NOMO-1 treated with DMSO at 0.1 percent for 48 hours (cell line): Measurements from ENCODE around the gene TMTC1.

Experiments
- DNase-seq: peaks from one replicate; lab custom pipeline; 2025; ENCODE audit not compliant: unreplicated experiment; lab: John Stamatoyannopoulos, UW

The TMTC1 gene

DNA sequence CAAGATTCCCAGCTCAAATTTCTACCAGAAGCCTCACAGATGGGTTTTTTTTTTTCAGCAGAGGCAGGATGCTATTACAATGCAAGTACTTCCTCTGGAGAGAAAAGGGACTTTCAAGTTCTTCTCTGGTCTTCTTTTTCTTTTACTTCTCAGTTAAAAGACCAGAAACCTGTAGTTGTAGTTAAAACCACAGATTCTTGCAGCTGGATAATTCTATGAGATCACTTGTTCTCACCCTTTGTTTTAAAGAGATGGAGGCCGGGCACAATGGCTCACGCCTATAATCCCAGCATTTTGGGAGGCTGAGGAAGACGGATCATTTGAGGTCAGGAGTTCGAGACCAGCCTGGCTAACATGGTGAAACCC is 238.7 kb downstream of the TMTC1 start:
- no peak for DNase-seq

DNA sequence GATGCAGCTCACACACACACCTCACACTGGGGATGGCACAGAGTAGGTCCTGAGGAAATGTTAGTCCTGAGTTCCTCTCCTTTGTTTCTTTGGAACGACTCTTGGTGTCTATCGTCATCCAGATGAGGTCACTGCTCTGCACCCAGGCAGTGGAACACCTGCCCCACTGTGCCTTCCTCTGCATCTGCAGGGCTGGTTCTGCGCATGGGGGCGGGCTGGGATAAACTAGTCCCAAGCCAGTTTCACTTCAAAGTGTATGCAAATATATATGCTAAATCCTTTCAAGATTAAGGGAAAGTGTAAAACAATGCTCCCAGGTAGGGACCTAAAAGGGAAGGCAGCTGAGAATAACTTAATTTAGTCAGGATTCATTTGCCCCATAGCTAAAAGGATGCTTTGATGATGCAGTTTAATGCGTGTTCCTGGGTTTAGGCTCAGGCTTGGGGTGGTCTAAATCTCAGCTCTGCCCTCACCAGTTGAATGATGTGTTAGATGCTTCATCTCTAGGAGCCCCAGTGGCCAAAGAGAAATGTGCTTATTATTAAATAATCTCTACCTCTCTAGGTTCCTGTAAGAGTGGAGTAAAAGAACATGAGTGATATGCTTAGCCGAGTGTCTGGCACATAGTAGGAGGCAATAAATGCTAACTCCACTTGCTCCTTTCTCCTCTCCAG is 239.2 kb downstream of the TMTC1 start:
- no peak for DNase-seq

DNA sequence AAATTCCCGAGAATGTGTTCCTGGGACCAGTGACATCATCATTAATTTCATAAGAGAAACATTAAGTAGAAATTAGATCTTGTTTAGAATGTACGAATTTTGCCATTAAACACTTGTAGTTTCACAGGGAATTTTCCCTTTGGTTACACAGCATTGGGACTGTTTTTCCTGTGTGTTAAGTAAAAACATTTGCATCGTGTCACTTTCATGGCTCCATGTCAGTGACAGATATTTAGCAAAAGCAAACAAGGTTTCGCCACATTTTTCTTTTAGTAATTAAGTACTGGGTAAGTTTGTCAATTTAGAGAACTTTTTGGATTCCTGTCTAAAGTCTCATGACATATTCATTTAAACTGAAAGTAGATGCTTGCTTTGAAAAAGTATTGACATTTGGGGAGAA is 240.7 kb downstream of the TMTC1 start:
- DNase-seq, result no peak

DNA sequence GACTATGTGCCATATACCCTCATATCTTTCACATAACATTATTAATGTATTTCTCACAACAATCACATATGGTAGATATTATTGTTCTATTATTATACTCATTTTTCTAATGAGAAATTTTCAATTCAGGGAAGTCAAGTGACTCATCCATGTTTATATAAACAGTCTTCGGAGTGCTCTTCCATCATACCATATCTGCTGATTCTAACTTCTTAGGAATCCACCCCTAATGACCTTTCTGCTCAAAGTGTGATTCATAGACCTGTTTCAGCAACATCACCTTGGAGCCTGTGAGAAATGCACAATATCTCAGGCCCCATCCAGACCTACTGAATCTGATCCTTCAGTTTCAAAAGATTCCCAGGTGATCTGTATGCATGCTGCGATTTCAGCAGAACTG is 246.4 kb downstream of the TMTC1 start:
- no peak for DNase-seq

DNA sequence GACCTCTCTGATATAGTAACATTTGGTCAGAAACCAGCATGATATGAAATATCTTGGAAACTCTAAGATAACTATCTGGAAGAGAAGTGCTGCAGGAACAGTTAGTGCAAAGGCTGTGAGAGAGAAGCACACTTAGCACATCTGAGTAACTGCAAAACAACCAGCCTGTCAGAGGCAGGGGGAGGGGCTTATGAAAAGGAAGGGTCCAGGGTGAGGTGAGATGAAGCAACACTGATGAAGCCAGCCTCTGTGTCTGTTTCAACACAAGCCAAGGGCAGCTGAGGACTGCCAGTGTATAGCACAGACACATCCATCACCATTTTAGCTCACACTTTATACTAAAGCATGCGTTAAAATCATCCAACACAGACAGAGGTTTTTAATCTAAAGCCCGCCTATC is 248.8 kb downstream of the TMTC1 start:
- DNase-seq, result peak; percentile 82

DNA sequence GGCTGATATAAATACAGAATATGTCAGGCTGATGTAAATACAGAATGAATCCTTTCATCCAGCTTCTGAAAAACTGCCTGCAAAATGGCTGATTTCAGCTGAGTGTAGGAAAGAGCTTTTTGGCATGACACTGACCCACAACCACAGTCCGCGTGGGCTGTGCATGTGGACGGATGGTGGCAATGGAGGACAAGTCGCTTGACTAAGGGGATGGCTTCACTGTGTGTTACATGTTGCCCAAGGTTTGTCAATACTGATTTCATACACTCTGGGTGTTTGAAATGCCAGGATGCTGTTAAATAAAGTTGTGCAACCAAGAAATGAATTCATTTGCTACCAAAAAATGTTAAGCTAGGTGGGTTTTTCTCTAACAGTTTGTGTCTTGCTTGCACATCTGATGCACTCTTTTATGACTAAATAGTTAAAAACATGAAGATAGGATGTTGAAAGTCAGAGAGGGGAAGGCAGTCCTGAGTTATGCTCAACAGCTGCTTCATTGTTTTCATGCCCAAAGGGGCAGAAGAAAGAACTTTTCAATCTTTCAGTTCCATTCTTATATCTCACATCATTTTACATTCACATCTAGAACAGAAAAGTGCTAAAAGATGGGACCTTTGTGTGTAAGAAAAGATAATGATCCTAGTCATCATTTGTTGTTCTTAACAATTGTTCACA is 249.8 kb downstream of the TMTC1 start:
- DNase-seq, result no peak

DNA sequence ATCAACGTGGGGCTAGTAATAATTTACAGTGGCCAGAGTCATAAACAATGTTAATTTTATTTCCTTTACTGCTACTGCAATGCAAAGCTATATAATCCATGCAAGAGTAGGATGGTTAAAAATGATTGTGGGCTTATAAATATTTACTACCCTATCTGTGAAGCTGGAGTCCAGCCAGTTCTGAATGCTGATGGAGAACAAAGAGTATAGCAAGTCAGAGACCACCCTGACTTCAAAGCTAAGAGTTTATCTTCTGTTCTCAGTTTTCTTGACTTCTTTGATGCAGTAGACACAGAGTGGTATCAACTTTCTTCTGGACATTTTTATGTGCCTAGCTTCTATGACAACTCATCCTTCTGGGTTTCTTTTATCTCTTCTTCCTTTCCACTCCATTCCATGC is 252.3 kb downstream of the TMTC1 start:
- no peak for DNase-seq

DNA sequence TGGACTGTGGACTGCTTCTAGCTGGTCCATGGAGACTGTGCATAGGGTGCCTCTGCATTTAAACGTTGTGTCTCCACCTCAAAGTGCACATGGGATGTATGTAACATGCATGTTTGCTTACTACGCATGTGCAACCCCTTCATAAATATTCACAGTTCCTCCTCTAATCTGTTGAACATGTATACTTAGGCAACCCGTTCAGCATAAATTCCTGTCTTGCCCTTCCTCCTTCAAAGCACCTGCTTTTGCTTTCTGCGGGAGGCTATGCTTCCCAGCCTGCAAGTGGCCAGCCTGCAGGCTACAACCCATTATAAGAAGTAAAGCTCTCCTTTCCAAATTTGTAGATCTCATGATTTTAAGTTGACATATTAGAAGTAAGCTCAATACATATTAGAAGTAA is 253.3 kb downstream of the TMTC1 start:
- DNase-seq, result peak; percentile 78

DNA sequence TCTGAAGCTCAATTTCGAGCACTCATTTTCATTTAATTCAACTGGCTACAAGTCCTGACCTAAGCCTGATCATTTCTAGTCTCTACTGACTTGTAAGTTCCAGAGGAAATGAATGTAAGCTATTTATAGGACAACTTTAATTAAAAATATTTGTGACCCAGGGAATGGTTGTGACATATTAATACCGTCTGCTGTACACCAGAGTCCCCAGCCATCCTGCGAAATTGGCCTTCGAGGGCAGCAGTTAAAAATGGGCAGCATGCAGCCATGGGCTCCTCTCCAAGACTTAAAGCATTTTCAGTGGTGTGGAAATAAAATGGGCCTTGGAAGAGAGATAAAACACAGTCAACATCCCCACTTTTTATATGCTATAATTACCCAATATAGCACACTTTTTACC is 255.6 kb downstream of the TMTC1 start:
- DNase-seq, result no peak

DNA sequence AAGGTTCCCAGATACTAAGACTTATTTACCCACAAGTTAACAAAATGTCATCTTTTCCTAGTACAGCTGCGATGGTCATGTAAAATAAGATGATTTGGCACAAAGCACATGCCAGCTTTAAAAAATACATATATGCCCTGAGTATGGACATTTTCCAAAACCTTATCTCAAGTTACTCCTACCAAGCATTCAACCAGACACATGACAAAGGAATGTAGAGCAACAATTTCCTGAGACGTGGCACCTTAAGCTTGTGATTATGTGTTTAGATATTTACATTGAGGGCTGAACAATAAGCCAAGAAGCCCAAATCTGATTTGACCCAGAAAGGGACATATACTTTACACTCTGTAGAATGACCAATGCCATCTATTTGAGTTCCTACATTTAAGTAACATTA is 261.8 kb downstream of the TMTC1 start:
- no peak for DNase-seq

DNA sequence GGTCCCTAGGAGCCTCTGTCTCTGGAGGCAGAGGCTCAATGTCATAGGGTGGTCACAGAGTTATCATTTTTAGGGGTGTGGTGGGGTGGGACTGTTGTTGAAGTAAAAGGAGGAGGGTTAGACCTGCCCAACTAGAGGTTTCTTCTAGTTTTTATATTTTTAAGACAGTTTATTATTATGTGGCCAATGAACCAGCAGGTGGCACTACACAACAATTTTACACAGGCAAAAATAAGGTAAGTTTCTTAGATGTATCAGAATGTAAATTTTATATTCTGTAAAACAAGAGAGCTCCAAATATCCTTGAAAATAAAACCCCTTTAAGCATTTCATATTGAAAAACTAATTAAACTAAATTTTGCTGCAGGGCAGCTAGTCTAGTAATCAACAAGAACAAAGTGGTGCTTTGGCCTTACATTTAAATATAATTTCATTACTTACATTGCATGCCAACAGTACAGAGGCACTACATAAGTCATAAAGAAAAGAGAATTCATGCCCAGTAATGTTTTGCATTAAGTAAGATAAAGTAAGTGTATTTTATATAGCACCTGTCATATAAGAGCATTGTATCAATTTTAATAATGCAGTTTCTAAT is 264.1 kb downstream of the TMTC1 start:
- DNase-seq, result peak; percentile 18

DNA sequence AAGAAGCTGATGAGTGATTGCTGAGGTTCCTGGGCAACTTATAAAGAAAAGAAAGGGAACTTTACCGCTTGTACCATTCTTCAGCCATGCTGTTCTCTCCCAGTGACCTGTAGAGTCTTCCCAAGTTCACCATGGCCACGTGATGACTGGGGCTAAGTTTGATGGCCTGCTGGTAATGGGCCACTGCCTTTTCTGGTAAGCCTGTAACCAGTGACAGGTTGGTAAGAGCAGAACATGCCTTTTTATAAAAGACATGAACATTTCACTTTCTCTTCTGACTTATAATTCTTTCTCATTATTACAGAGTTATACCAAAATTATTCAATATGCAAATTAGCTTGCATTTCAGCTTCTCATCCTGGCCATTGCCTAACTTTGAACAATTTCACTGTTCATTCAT is 265.3 kb downstream of the TMTC1 start:
- no peak for DNase-seq

DNA sequence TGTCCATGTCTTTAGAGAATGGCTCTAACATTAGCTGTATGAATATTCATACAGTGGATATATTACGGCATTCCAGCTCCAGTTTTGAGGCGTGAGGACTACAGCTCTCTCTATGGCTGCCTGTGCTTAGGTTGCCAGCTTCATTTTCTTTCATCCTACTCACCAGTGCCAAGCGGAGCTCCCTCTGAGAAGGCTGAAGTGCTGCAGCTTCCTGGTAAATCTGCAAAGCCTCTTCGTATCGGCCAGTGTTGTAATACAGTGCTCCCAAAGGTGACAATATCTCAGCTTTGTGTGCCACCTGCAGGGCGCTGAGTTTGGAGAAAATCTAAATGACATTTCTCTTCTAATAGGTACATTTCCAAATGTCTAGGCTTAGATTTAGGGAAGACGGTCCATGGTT is 266.5 kb downstream of the TMTC1 start:
- DNase-seq, result peak; percentile 60

DNA sequence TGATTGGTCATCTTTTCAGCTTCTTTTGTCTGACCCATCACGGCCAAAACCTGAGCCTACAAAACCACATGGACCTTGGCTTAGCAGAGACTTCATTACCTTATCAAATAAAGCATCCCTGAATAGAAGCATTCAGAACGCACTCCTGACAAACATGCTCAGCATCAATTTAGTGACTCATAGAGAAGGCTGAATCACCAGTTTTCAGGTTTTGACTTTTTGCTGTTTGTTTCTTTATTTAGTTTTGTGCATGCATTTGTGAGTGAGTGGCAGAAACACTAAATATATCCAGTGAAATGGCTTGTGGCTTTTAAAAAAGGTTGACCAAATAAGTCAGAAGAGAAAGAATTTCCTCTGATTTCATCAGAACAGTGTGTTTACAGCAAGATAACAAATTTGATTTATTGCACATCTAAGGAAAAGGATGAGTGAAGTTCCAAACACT is 267.3 kb downstream of the TMTC1 start:
- DNase-seq, result no peak

DNA sequence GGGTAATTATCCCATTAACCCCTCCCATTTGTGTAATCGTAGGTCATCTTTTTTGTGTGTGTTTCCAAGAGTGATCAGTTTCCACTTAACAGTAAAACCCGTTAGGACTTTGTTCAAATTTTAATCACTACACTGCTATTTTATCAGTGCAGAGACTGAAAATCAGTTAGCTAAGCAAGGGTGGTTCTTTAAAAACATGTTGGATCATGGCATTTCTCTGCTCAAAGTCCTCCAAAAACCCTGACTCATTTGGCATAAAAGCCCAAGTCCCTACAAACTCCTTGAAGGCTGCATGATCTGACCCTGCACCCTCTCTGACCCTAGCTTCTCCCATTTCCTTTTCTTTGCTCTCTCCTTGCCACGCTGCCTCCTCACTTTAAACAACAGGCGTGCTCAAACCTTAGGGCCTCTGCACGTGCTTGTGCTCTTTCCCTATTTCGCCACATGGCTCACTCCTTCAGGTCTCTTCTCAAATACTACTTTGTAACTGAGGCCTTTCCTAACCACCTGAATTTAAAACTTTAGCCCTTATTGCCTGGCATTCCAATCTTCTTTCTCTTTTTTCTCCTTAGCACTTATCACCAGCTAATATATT is 273.1 kb downstream of the TMTC1 start:
- DNase-seq, result no peak

DNA sequence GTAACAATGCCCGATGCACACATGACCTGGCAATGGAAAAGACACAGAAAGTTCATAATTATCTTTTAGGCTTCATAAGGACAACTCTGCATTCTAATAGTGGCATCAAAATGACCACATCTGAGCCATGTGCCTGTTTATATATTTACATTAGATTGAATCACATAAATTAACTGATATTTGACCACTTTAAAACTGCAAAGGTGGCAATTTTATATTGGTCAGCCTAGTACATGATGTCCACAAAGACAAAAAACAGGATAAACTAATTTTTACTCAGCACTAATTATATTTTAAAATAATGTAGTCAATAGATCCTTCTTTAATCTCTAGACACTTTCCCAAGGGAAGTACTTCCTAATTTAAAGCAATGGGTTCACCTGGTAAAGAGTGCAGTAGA is 274.2 kb downstream of the TMTC1 start:
- no peak for DNase-seq

DNA sequence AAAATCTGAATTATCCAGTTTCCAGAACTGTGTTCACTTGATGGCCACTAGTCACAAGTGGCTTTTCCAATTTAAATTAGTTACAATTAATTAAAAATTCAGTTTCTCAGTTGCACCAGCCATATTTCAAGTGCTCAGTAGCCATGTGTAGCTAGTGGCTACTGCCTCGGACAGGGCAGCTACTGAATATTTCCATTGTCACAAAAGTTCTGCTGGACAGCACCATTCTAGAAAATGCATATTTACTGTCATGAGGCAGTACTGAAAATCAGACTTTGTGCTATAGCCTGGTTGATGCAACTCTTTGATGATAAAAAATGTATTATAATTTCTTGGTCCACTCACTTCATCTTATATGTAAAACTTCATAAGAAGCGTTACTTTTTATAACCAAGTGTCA is 274.8 kb downstream of the TMTC1 start:
- DNase-seq, result no peak

DNA sequence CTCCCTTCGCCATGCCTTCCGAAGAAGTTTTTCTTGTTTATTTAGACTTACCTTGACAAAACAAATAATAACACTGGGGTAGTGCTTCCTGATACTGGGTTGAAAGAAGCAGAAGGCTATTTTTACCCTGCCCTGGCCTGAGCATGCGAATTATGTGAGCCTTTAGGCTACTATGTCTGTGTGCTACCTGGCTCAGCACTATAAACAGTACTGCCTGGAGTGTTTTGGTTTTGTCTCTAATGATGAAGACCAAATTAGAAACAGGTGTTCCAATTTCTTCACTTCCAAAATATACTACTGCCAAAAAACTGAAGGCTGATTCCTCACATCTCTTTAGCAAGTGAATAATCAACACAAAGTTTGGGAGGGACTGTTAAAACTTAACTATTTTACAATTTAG is 278.6 kb downstream of the TMTC1 start:
- no peak for DNase-seq

DNA sequence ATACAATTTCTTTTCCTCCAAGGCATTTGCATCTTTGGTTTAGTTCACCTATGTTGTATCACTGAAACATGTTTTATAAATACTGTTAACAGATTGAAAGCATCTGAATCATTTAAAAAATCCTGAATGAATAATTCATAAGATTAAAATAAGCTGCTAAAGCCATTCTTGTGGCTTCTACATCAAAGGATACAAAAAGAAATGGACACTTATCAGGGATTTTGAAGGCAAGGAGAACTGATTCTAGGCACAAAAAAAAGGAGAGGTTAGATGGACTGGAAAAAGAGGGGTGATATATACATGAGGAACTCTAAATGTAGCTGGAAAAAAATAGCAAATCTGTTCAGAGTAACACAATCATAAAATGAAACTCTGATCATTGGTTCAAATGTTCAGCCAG is 280.5 kb downstream of the TMTC1 start:
- no peak for DNase-seq

DNA sequence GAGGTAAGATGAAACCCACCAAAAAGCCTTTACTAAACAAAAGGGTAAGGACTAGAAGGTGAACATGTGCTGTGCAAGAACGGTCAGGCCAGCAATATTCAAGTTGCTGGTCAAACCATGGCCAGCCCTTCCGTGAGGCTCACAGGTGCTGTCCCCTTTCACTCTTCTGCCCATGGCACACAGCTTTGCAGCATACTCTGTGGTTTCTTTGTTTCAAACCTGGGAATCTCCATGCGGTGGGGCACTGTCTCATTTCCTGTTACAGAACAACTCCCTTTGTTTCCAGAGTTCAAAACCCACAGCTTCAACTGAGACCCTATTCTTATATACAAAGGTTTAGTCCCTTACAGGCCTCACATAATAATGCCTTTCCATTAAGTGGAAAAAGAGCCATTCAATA is 284.5 kb downstream of the TMTC1 start:
- no peak for DNase-seq

DNA sequence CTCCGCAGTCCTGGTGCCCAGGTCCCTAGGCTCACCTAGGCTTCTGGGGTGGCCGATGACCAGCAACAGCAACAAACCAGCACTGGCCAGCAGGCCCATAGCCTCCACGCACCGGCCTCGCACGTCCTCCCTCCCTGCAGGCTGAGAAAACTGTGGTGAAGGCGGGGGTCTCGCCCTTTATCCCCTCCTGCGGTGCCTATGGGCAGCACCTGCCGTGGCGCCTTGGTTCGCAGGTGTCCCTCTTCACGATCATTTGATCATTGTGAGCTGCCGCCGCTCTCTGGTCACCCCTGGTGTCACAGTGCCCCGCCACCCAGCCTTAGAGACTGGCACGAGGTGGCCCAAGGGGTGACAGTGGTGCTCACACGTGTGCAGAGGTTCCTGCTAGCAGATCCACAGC is 286.2 kb downstream of the TMTC1 start, which contains the start of gene OVCH1:
TSS of gene OVCH1 (minus strand) at position 99 of the 400 bp plus-strand sequence. CDS start at position 99, 0 bp downstream.
- DNase-seq, result no peak

DNA sequence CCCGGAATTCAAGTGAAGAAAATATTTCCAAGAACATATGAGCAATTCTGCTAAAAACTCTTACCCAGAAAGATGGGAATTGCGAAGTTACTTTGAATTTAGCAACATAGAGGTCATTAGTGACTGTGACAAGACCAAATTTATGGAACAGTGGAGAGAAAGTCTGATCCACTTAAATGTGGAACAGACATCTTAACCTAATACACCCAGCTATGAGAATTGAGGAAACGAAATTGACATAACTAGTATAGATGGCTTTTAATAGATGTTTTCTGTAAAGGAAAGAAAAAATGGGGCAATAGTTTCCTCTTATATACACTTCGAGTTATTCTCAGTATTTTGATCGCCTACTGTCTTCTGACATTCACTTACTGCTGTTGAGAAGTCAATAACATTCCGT is 290.9 kb downstream of the TMTC1 start:
- DNase-seq, result peak; percentile 91
